ENCODE data around the gene SYT13.

SYT13 gene

DNA sequence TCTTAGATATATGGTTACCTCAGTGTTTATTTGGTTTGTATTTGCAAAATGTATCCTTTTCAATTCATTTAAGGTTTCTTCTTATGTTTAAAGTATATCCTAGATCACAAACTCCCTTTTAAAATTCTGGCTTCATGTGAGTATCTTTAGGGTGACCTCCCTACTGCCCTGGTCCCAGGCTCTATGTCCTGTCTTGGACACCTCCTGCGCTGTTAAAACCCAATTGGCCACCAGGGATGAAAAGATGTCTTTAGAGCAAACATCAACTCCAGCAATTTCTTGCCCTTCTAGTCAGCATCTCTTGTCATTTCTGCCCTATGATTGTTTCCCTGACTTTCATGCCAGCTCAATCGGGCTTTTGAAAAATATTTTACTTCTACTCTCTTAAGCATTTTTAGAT is 28.8 kb upstream of the SYT13 start:
- FAIRE-seq (no peak), DNase-seq (ENCODE audit: insufficient read length, low spot score) (no peak)
- TF ChIP-seq PAX5 (IDR thresholded peaks at IDR 0.05; ENCODE audit: insufficient read depth, low read length, severe bottlenecking) (no peak), POU2F2 (IDR thresholded peaks at IDR 0.05; ENCODE audit: low read depth, low read length) (no peak), TAF1 (IDR thresholded peaks at IDR 0.05; ENCODE audit: low read depth, low read length) (no peak), POLR2AphosphoS5 (IDR thresholded peaks at IDR 0.05; ENCODE audit: low read depth, low read length) (no peak), SPI1 (IDR thresholded peaks at IDR 0.05; ENCODE audit: low read depth, low read length) (no peak), POLR2A (IDR thresholded peaks at IDR 0.05; ENCODE audit: low read depth, low read length) (no peak)

DNA sequence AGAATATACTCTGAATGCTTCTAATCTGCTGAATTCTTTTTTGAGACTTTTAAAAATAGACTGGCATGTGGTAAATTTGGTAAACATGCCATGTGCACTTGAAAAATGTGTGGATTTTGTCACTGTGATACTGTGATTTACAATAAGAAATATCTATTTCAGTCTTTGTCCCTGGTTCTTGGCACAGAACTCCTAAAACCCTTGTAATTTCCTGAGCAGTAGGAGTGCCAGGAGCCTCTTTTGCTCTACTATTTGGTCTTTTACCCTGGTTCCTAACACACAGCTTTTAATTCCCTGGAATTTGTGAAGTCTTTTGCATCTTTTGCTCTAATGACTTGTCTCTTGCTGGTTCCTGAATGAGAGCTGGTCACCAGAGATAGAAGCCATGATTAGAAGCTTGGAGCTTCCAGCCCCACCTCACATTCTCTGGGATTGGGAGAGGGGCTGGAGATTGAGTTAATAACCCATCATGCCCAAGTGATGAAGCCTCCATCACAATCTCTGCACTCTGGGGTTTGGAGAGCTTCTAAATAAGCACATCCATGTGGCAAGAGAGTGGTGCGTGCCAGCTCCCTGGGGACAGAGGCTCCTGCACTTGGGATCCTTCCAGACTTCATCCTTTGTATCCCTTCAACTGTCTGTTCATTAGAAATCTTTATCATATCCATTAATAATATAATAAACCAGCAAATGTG is 27.2 kb upstream of the SYT13 start:
- FAIRE-seq, result no peak

DNA sequence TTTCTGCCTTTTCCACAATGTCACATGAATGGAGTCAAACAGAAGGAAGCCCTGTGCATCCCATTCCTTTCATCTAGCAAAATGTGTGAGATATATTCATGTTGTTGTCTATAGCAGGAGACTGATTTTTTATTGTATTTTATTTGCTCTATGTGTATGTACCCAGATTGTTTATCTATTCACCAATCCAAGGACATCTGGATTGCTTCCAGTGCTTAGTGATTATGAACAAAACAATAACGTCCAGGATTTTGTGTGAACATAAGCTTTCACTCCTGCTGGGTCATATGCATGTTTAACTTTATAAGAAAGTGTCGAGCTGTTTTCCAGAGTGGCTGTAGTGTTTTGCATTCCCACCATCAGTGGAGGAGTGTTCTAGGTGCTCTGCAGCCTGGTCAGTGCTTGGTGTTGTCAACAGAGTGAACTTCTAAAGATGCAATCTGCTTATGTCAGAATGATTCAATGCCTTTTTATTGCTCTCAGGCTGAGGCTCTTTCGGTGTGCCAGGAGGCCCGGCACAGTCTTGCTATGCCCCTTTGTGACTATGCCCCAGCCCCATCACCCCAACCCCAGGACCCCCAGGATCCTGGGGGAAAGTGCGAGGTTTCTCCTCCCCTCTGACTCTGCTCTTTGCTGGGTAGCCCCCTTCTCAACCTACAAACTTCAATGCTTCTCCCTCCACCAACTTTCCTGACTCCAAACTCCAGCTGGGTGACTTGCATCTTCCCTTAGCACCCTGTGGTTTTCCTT is 19.9 kb upstream of the SYT13 start:
- DNase-seq (ENCODE audit: insufficient read length, low spot score) (no peak), FAIRE-seq (no peak)
- TF ChIP-seq PAX5 (IDR thresholded peaks at IDR 0.05; ENCODE audit: insufficient read depth, low read length, severe bottlenecking) (no peak), POU2F2 (IDR thresholded peaks at IDR 0.05; ENCODE audit: low read depth, low read length) (no peak), TAF1 (IDR thresholded peaks at IDR 0.05; ENCODE audit: low read depth, low read length) (no peak), POLR2AphosphoS5 (IDR thresholded peaks at IDR 0.05; ENCODE audit: low read depth, low read length) (no peak), POLR2A (IDR thresholded peaks at IDR 0.05; ENCODE audit: low read depth, low read length) (no peak), SPI1 (IDR thresholded peaks at IDR 0.05; ENCODE audit: low read depth, low read length) (no peak)

More for the DNA sequence above, 27.2 kb upstream of the SYT13 start:
- no peak for DNase-seq (ENCODE audit: insufficient read length, low spot score)
- no peak for TF ChIP-seq POU2F2 (IDR thresholded peaks at IDR 0.05; ENCODE audit: low read depth, low read length)
- TF ChIP-seq TAF1 (IDR thresholded peaks at IDR 0.05; ENCODE audit: low read depth, low read length), result no peak

DNA sequence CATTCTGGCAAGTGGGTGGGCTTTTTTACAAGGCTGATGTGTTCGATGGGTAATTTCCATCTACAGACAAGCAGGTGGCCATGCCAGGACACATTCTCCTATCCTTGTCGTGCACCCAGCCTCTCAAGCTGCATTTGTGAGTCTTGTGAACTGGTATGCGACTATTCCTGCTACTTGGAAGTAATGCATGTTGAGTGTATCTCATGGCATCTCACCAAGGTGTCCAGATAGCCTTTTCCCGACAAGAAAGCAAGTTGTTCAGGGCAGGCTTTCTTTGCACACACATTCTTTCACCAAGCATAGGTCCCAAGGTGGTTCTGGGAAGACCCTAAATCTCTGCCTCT is 18.8 kb upstream of the SYT13 start:
- TF ChIP-seq PAX5 (IDR thresholded peaks at IDR 0.05; ENCODE audit: insufficient read depth, low read length, severe bottlenecking) (no peak), POLR2A (IDR thresholded peaks at IDR 0.05; ENCODE audit: low read depth, low read length) (no peak), POU2F2 (IDR thresholded peaks at IDR 0.05; ENCODE audit: low read depth, low read length) (no peak), TAF1 (IDR thresholded peaks at IDR 0.05; ENCODE audit: low read depth, low read length) (no peak), SPI1 (IDR thresholded peaks at IDR 0.05; ENCODE audit: low read depth, low read length) (no peak), POLR2AphosphoS5 (IDR thresholded peaks at IDR 0.05; ENCODE audit: low read depth, low read length) (no peak)
- FAIRE-seq (no peak), DNase-seq (ENCODE audit: insufficient read length, low spot score) (no peak)

DNA sequence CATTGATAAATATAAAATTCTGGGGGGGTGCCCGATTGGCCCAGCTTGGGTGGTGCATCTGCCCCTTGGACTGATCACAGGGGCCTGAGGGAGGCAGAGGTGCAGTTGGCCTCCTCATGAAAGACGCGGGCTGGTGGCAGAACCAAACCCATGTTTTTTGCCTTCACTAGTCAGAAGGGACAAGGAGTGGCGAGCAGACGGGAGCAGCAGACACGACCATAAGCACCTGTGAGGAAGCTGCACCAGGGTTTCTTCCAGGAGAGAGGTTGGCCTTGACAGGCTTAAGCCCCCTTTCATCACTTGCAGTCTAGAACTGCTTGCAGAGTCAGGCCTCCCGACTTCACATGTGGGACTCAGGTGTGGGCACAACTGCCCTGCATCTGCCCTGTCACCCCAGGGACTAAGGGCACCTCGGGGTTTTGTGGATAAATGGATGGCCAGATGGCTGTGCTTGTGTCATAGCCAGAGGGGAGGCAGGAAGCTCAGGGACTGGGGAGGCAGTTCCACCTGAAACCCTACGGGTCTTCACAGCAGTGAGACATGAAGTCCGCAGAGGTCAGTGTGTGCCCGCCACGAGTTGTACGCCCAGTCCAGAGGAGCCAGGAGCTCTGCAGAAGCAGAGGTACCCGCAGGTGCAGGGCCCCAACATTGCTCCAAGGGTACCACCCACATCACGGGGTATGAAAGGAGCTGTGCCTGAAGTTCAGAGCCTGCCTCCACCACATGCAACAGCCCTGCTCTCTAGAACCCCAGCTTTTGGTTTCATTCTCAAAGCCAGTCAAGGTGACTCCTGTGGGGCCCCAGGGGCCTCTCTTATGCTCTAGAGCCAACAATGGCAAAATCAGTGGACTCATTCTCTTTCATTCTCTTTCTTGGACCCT is 18.2 kb upstream of the SYT13 start:
- no peak for FAIRE-seq
- TF ChIP-seq SPI1 (IDR thresholded peaks at IDR 0.05; ENCODE audit: low read depth, low read length), result no peak
- TF ChIP-seq TAF1 (IDR thresholded peaks at IDR 0.05; ENCODE audit: low read depth, low read length), result no peak
- no peak for TF ChIP-seq PAX5 (IDR thresholded peaks at IDR 0.05; ENCODE audit: insufficient read depth, low read length, severe bottlenecking)
- TF ChIP-seq POLR2AphosphoS5 (IDR thresholded peaks at IDR 0.05; ENCODE audit: low read depth, low read length), result no peak
- no peak for DNase-seq (ENCODE audit: insufficient read length, low spot score)

DNA sequence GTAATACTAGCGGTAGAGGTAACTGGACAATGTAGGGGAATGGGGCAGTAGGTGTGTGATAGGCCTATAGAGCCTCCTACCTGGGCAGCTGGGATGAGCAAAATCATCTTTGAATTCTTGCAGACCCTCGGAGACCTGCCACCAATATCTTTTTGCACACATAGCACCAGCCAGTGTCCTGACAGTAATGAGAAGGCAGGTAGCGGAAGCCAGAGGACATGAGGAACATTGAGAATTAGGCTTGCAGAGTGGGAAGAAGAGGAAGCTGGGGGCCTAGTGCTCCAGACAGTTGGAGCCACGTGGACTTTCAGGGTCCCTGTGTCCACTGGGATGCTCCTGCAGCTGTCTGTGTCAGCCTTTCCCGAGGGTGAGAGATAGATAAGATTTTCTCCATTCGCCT is 17.2 kb upstream of the SYT13 start:
- FAIRE-seq (no peak), DNase-seq (ENCODE audit: insufficient read length, low spot score) (no peak)
- TF ChIP-seq POLR2AphosphoS5 (IDR thresholded peaks at IDR 0.05; ENCODE audit: low read depth, low read length), result no peak
- TF ChIP-seq PAX5 (IDR thresholded peaks at IDR 0.05; ENCODE audit: insufficient read depth, low read length, severe bottlenecking), result no peak
- TF ChIP-seq POU2F2 (IDR thresholded peaks at IDR 0.05; ENCODE audit: low read depth, low read length), result no peak
- no peak for TF ChIP-seq SPI1 (IDR thresholded peaks at IDR 0.05; ENCODE audit: low read depth, low read length)

DNA sequence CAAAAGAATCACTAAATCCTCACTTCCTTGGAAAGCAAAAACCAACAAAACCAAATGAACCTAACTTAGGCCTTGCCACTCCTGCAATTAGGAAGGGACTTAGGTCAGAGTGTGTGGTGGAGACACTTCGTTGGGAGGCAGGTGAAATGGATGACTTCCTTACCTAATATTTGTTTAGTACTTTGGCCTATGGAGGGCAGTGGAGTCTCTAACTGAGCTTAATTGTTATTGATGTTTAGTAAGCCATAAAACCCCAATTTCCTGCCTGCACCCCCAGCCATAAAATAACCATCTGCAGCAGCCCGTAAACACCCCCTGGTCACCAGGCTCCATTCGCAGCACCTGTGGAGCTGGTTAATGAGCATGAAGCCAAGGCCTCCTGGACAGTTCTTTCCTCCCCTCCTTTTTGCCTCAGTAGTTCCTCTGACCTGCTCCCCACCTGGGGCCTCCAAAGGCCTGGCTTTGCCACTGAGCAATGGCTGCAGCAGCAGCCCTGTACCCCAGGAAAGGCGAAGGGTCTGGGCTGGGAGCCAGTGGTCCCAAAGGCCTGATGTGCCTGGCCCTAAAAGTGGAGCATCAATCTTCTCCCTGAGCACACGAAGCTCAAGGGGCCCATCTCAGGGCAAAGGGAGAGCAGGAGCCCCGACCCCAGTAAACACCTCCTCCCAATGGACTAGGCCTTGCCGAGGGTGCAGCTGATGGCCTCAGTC is 15.6 kb upstream of the SYT13 start:
- DNase-seq (ENCODE audit: insufficient read length, low spot score), result no peak
- TF ChIP-seq PAX5 (IDR thresholded peaks at IDR 0.05; ENCODE audit: insufficient read depth, low read length, severe bottlenecking), result no peak
- no peak for TF ChIP-seq POLR2A (IDR thresholded peaks at IDR 0.05; ENCODE audit: low read depth, low read length)
- no peak for TF ChIP-seq TAF1 (IDR thresholded peaks at IDR 0.05; ENCODE audit: low read depth, low read length)
- no peak for TF ChIP-seq SPI1 (IDR thresholded peaks at IDR 0.05; ENCODE audit: low read depth, low read length)
- TF ChIP-seq POU2F2 (IDR thresholded peaks at IDR 0.05; ENCODE audit: low read depth, low read length), result no peak
- TF ChIP-seq POLR2AphosphoS5 (IDR thresholded peaks at IDR 0.05; ENCODE audit: low read depth, low read length), result no peak
- no peak for FAIRE-seq

DNA sequence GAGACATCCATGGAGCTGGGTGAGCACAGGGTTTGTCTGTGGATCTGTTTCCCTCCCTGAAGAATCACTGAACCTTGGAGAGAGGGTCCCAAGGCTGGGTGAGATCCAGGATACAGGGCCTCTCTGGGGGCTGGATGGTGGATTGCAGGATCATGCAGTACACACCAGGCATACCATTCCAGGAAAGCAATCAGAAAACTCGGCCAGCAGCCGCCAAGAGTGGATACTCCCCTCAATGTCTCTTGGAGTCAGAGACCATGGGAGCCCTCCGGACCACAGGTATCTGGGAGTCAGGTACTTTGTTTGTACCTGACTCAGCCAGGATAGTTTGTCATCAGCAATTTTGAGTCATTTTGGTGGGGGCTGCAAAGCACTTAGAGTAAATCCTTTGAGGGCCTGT is 14.6 kb upstream of the SYT13 start:
- TF ChIP-seq PAX5 (IDR thresholded peaks at IDR 0.05; ENCODE audit: insufficient read depth, low read length, severe bottlenecking) (no peak), POLR2A (IDR thresholded peaks at IDR 0.05; ENCODE audit: low read depth, low read length) (no peak), TAF1 (IDR thresholded peaks at IDR 0.05; ENCODE audit: low read depth, low read length) (no peak), POU2F2 (IDR thresholded peaks at IDR 0.05; ENCODE audit: low read depth, low read length) (no peak), POLR2AphosphoS5 (IDR thresholded peaks at IDR 0.05; ENCODE audit: low read depth, low read length) (no peak), SPI1 (IDR thresholded peaks at IDR 0.05; ENCODE audit: low read depth, low read length) (no peak)
- FAIRE-seq, result no peak
- no peak for DNase-seq (ENCODE audit: insufficient read length, low spot score)

DNA sequence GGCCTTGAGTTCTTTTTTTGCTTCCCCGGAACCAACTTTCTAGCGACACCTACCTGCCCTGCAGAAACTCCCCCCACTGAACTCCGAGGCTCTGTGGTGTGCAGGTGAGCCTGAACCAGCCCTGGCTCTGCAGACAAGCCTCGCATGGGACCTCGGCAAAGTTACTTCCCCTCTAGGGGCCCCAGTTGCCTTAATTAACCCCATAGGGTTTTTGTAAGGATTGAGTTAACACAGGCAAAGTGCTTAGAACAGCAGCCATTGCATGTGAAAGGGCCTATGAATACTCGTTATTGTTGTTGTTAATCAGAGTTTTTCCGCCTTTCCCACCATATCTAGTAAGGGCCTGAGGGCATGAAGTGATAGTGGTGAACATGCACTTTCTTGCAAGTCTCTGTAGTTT is 12.6 kb upstream of the SYT13 start:
- no peak for FAIRE-seq
- DNase-seq (ENCODE audit: insufficient read length, low spot score), result no peak
- no peak for TF ChIP-seq SPI1 (IDR thresholded peaks at IDR 0.05; ENCODE audit: low read depth, low read length)
- no peak for TF ChIP-seq POU2F2 (IDR thresholded peaks at IDR 0.05; ENCODE audit: low read depth, low read length)
- TF ChIP-seq POLR2AphosphoS5 (IDR thresholded peaks at IDR 0.05; ENCODE audit: low read depth, low read length), result no peak
- TF ChIP-seq TAF1 (IDR thresholded peaks at IDR 0.05; ENCODE audit: low read depth, low read length), result no peak
- no peak for TF ChIP-seq POLR2A (IDR thresholded peaks at IDR 0.05; ENCODE audit: low read depth, low read length)
- no peak for TF ChIP-seq PAX5 (IDR thresholded peaks at IDR 0.05; ENCODE audit: insufficient read depth, low read length, severe bottlenecking)

Measured in GM12891 (cell line).